ENCODE measurements around the gene TSPAN31.

The TSPAN31 gene

DNA sequence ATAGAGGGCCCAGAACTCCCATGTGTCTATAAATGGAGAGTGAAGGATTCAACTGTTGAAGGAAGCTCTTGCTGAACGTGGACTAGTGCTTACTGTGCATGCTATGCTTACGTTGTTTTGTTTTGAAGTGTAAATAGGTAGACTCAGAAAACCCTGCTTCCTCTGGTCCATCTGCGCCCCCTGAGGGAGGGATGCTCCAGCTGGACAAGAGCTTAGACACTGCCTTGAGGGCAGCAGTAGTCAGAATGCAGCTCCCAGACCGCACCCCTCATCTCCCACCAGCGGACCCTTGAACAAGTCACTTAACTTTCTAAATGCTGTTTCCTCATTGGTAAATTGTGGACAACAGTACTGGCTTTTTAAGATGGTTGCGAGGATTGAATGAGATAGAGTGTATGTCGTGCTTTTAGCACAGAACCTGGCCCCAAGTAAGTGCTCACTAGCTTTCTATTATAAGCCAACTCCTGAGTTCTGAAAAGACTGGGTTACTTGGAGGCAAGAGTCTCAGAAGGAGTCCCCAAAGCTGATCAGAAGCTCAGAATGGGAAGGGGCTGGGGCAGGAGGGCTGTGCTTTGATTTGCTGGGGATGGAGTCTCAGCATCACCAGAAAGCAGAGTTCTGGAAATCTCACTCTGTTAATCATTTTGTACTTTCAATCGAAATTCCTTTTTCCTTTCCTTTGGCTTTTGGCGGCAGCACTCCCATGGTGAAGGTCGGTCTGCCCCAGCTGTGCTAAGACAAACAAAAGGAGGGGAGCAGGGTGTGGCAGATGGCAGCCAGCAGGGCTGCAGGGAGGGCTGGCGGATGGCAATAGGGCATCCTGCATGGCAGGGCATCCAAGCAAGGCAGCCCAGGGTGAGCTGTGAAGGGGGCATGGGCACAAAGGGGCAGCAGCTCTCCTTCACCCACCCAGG is 21.9 kb upstream of the TSPAN31 start:
- no peak for DNase-seq (ENCODE audit: low read depth)

- no peak for DNase-seq (ENCODE audit: low read depth)
These were observed 21.2 kb upstream of the TSPAN31 start for GRCh38 chr12:57723630-57723962.

DNA sequence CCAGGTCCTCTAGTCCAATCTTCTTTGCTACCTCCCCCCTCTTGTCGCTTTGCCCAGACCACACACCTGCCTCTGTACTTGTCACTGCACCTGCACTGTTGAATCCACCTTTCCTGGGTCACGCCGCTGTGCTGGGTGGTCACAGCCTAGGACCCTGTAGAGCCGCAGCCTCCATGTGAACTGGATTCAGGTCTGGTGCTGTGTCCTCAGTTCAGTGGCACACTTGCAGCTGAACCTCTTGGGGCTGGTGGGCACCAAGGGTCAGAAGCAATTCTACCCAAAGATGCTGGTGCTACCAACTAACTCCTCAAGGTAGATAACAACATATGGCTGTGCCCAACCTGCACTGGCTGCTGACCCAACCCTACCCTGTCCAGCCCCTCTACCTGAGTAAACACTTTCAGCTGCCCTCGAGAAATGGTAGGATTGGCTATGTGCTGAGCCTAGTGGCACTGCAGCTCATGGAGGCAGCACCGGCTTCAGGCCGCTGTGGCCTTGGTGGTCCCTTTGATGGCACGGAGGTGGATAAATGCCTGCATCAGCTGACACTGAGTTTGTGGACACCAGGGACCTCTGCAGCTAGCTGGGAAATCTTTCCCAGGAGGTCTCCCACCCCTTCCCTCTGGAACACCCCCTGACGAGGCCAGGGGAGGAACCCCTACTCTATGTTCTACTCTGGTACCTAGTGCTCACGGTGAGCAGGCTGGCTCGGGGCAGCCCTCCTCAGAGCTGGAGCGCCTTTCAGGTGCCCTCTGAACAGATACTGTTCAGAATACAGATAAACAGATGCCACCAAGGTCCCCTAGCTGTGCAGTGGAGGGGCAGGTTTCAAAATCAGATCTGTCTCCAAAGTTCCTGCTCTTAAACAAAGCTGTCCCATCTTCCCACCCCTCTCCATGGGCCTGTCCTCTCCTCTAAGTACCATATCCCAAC is 20.6 kb upstream of the TSPAN31 start:
- DNase-seq (ENCODE audit: low read depth) = no peak

DNA sequence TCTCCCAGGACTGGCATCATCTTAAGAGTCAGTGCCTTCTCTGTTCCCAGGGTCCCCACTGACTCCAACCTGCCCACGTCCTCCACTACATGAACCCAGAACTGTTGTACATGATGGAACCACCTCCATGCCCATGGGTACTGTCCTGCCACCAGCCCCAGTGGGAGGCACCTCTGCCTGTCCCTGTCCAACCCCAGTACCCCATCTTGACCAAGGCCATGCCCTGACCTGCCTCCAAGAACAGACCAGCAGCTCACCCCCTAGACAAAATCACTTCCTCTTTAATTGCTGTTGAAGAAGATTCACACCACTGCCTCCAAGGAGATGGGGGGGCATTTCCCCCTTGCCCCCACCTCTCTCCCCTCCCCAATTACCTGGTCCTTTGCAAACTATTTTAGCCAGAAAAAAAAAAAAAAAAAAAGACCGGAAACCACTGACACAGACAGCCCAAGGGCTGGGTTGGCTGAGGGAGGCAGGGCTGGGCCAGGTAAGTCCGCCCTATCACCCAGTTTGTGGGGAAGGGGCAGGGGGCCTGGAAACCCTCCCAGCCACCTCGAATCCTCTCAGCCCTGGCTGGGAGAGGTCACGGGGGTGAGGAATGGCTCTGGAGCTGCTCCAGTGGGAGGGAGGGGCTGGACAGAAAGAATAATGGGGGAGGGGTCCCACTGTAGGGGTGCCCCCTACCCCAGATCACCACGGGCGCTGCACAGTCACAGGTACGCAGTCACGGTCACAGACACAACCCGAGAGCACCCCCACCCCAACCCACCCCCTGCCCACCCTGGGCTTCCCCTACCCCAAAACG is 19.7 kb upstream of the TSPAN31 start:
- no peak for DNase-seq (ENCODE audit: low read depth)

- DNase-seq (ENCODE audit: low read depth) = no peak
These were observed 19.0 kb upstream of the TSPAN31 start for GRCh38 chr12:57725851-57726150.

- peak; percentile 68 for DNase-seq (ENCODE audit: low read depth)
These were observed 18.5 kb upstream of the TSPAN31 start for GRCh38 chr12:57726151-57726883.

- DNase-seq (ENCODE audit: low read depth) = no peak
These were observed 17.7 kb upstream of the TSPAN31 start for GRCh38 chr12:57726884-57727757.

DNA sequence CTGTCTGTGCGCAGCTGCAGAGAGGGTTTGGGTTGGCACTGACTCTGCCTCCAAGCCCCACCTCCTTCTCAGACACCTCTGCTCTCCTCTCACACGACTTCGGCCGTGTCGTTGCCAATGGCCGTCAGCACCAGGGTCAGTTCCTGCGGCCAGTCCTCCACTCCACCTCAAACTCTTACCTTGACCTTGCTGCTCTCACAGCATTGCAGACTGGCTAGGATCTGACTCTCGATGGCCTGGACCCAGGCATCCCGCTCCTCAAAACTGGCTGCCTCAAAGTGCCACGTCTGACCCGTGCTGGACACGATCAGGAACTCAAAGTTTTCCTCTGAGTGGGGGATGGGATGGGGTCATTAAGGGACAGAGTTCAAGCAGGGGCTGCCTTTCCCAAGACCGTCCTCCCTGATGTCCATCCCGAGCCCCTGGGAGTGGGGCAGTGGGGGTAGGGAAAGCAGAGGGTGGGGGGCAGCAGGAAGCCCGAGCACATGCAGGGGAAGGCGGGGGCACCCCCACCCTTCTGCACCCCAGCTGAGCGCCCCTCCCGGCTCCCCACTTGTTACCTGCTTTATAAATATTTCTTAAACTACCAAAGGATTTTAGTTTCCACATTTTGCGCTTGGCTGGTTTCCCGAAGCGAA is 17.0 kb upstream of the TSPAN31 start:
- no peak for DNase-seq (ENCODE audit: low read depth)

GRCh38 chr12:57729321-57729844 is 15.5 kb upstream of the TSPAN31 start:
- no peak for DNase-seq (ENCODE audit: low read depth)

DNA sequence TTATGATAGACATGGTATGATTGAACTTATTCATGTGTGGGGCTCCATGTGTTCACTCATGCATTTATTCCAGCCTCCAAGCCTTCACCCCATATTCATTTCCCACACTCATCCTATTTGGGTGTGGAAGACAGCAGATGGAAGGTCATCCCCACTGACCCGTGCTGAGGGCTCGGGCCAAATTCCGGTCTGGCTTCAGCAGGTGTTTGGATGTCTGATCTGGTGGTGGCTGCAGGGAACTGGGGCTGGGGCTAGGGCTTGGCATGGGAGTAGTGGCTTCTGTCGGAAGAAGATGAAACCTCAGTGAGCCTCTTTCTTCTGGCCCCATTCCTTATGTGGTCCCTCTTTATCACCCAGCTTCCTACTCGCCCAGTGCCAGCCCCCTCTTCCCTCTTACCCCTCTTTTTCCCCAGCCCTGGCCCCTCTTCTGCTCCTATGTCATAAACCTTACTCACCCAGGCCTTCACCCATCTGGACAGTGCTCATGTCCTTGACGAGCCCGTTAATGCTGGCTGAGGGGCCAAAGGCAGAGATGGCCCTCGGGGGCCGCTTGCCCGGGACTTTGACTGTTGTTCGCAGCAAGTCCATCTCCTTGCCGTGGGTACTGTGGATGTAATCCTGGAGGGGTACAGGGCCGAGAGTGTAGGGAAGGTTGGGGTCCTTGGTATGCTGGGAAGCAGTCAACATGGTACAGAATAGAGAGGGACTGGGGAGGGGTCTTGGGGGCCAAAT is 14.3 kb upstream of the TSPAN31 start:
- DNase-seq (ENCODE audit: low read depth) = no peak

DNA sequence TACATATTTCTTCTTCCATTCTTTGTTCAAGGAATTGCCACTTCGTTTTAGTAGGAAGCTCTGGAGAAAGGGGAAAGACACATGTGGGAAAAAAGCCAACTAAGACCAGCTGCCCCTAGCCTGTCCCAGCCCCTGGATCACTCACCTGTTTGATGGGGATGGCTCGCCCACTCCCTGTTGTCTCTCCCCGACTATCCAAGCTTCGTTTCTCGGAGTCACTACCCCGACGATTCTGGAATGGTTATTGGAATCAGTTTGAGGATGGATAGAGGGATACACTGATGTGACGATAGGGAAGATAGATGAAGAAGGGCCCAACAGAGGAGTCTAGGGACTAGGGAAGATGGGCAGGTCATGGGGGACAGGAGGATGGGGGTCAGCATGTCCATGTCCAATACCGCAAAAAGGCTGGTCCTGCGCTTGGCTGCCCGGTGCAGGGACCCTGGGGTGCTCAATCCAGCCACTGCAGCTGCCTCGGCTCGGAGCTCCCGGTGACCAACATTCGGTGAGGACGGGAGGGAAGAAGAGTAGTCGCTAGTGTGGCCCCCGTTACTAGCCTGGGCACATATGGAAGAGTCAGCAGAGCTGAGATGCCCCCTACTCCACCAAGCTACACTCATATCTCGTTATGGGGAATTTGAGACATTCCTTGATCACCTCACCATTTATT is 13.3 kb upstream of the TSPAN31 start:
- no peak for DNase-seq (ENCODE audit: low read depth)

- DNase-seq (ENCODE audit: low read depth) = no peak
These were observed 12.6 kb upstream of the TSPAN31 start for GRCh38 chr12:57732270-57732669.

DNA sequence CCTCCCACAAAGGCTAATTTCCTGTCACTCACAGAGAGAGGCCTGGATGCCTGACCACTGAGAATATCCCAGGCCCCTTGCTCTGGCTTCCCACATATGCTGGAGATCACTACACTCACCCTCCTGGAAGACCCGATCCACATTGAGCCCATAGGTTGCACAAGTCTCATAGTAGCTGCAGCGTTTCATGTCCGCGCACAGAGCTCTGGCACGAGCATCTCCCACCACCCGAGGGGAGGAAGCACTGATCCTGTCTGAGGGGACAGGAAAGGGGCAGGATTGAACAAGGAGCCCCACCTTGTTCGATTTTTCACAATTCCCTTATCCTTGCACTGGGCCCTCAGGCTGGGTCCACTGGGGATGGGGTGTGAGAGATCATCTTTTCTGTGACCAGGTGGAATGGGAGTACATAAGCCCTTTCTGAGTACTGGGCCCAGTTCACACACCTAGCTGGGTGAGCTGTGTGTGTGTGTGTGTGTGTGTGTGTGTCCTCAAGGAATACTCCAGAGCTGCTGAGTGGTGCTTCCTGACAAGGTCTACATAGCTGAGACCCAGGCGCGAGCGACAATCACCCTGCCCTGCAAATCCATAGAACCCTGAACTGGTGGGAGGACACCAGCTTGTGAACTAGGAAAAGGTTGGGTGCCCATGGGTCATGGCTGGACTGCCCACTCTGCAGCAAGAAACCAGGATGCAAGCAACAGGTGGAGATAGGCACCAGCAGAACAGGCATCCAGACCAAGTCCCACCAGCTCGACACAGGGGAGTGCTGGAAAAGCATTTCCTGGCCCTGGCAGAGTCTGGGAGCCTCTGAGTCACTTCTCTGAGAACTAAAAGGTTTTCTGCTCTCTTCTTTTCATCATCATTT is 11.9 kb upstream of the TSPAN31 start:
- DNase-seq (ENCODE audit: low read depth) = no peak

DNA sequence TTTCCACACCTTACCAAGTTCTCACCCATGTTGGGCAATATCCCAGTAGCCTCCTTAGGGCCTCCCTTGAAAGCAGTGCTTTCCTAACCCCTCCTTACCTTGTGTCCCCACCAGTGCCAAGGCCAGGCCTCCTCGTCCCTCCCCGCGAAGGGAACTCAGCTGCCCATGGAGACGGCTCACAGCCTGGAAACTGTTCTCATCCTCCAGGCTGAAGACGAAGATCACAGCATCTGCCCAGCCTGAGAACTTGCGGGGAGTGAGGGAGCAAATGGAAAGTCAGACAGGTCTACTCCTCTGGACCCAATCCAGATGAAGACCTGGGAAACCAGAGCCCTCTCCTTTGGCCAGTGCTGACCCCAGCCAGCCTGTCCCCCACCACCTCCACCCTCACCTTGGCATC is 10.9 kb upstream of the TSPAN31 start:
- no peak for DNase-seq (ENCODE audit: low read depth)

DNA sequence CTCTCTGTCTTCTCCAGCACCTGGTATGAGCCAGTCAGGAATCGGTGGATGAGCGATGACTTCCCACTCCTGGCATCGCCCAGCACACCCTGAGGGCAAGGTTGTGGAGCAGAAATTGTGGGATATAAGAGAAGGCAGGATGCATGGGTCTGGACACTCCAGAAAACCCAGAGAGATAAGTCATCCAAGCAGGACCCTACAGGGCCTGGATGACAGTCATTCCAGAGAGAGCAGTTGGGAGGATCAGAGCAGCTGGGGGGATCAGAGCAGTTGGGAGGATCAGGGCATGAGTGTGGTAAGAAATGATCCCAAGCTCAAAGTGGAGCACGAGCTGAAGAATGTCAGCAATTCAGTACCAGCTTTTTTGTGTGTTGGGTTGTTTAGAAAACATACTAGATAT is 10.2 kb upstream of the TSPAN31 start:
- DNase-seq (ENCODE audit: low read depth) = no peak

GRCh38 chr12:57735198-57735855 is 9.5 kb upstream of the TSPAN31 start:
- DNase-seq (ENCODE audit: low read depth) = no peak
